ENCODE results near the gene TNPO3.

DNA sequence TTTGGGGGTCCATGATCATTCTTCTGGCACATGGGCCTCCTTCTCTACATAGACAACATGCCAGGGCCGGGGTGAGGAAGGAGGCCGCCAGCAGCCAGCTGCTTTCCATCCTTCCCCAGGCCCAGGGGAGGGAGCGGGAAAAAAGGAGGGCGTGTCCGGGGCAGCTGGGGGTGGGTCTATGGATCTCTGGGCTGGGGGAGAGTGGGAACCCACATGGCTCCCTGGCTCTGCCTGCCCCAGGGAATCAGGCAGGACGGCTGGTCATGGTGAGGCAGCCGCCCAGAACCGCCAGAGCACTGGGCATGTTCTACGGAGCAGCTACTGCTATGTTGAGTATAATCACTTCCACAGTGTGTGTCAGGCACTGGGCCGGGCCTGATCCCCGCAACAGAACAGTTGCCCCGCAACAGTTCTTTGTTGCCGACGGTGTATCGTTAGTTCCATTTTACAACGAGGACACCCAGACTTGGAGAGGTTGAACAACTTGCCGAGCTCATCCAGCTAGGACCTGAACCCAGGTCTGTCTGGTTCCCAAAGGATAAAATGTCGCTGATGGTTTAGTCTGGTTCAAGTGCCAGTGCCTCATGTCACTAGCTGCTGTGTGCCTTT, 123.6 kb downstream of the TNPO3 start:
- no peak for TF ChIP-seq POLR2A (IDR thresholded peaks at IDR 0.05)
- TF ChIP-seq, protein P1, sequence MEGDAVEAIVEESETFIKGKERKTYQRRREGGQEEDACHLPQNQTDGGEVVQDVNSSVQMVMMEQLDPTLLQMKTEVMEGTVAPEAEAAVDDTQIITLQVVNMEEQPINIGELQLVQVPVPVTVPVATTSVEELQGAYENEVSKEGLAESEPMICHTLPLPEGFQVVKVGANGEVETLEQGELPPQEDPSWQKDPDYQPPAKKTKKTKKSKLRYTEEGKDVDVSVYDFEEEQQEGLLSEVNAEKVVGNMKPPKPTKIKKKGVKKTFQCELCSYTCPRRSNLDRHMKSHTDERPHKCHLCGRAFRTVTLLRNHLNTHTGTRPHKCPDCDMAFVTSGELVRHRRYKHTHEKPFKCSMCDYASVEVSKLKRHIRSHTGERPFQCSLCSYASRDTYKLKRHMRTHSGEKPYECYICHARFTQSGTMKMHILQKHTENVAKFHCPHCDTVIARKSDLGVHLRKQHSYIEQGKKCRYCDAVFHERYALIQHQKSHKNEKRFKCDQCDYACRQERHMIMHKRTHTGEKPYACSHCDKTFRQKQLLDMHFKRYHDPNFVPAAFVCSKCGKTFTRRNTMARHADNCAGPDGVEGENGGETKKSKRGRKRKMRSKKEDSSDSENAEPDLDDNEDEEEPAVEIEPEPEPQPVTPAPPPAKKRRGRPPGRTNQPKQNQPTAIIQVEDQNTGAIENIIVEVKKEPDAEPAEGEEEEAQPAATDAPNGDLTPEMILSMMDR (IDR thresholded peaks at IDR 0.05): no peak
